ENCODE data around the gene ECEL1.

GRCh38 chr2:232528746-232529460, 41.3 kb upstream of the ECEL1 start:
- TF ChIP-seq CTCF (IDR thresholded peaks at IDR 0.05) = no peak
- no peak for TF ChIP-seq POLR2A (IDR thresholded peaks at IDR 0.05)
- no peak for TF ChIP-seq POLR2AphosphoS5 (IDR thresholded peaks at IDR 0.05)
